ENCODE results near the gene CAMKMT.
"Not testable (repeated sequence)": the region's sequence is repeated elsewhere in the genome, so short reads cannot be mapped to it uniquely, and the experiment has no call there.

The CAMKMT gene

GRCh38 chr2:44559108-44559507, 197.4 kb downstream of the CAMKMT start:
- DNase-seq, result no peak

- DNase-seq, result peak in 1 of 2 donors; percentile 4
Observed at GRCh38 chr2:44560352-44560751, 198.6 kb downstream of the CAMKMT start.

- DNase-seq, result no peak
Observed at GRCh38 chr2:44560941-44561340, 199.2 kb downstream of the CAMKMT start.

GRCh38 chr2:44562737-44563136, 201.0 kb downstream of the CAMKMT start:
- DNase-seq, result no peak

- DNase-seq, result no peak
Observed at GRCh38 chr2:44564752-44565151, 203.0 kb downstream of the CAMKMT start.

GRCh38 chr2:44566059-44566458, 204.3 kb downstream of the CAMKMT start:
- DNase-seq, result no peak

- no peak for DNase-seq
Observed at GRCh38 chr2:44569491-44569890, 207.7 kb downstream of the CAMKMT start.

GRCh38 chr2:44570271-44570670, 208.5 kb downstream of the CAMKMT start:
- no peak for DNase-seq

GRCh38 chr2:44570777-44571176, 209.0 kb downstream of the CAMKMT start:
- no peak for DNase-seq

GRCh38 chr2:44572196-44572900, 210.6 kb downstream of the CAMKMT start:
- no peak for DNase-seq

GRCh38 chr2:44573996-44574395, 212.2 kb downstream of the CAMKMT start:
- DNase-seq, result no peak

GRCh38 chr2:44578471-44579093, 216.8 kb downstream of the CAMKMT start:
- no peak for DNase-seq

- DNase-seq, result no peak
Observed at GRCh38 chr2:44579115-44579836, 217.5 kb downstream of the CAMKMT start.

- DNase-seq, result no peak
Observed at GRCh38 chr2:44579837-44580230, 218.1 kb downstream of the CAMKMT start.

GRCh38 chr2:44580875-44581515, 219.2 kb downstream of the CAMKMT start:
- no peak for DNase-seq

- DNase-seq, result no peak
Observed at GRCh38 chr2:44582363-44583008, 220.7 kb downstream of the CAMKMT start.

GRCh38 chr2:44595615-44596014, 233.9 kb downstream of the CAMKMT start:
- DNase-seq, result not testable (repeated sequence)

- DNase-seq, result no peak
Observed at GRCh38 chr2:44596537-44597320, 235.0 kb downstream of the CAMKMT start.

- no peak for DNase-seq
Observed at GRCh38 chr2:44598330-44599119, 236.8 kb downstream of the CAMKMT start.

GRCh38 chr2:44599130-44599529, 237.4 kb downstream of the CAMKMT start:
- DNase-seq, result no peak

GRCh38 chr2:44602446-44602845, 240.7 kb downstream of the CAMKMT start:
- peak in 1 of 2 donors; percentile 1 for DNase-seq

Measured in CD4-positive, alpha-beta T cell treated with Interferon alpha-2 for 1 hour (primary cell).